CD1c-positive myeloid dendritic cell (primary cell): ENCODE results near the gene JOSD2.

Experiments
- DNase-seq: peaks from one replicate; pipeline ENCODE4 v3.0.0-alpha.2; 2016; ENCODE audit errors: extremely low spot score

JOSD2 gene

GRCh38 chr19:50514346-50515167 is 3.6 kb upstream of the JOSD2 start:
- no peak for DNase-seq

- no peak for DNase-seq
Observed at GRCh38 chr19:50513746-50514345, 2.9 kb upstream of the JOSD2 start, which contains the start of gene ASPDH. Gene ASPDH, minus strand, starts transcription at chr19:50513913. Its CDS starts 90 bp downstream, at chr19:50513823.

- no peak for DNase-seq
Observed at GRCh38 chr19:50512999-50513745, 2.2 kb upstream of the JOSD2 start.

GRCh38 chr19:50512112-50512998 is 1.4 kb upstream of the JOSD2 start:
- no peak for DNase-seq

- DNase-seq, result no peak
Observed at GRCh38 chr19:50510700-50511068, 307 bp downstream of the JOSD2 start.

GRCh38 chr19:50510121-50510670 is 795 bp downstream of the JOSD2 start:
- no peak for DNase-seq

- DNase-seq, result no peak
Observed at GRCh38 chr19:50509366-50509765, 1.6 kb downstream of the JOSD2 start.

- no peak for DNase-seq
Observed at GRCh38 chr19:50508843-50509190, 2.2 kb downstream of the JOSD2 start.

GRCh38 chr19:50507376-50507775 is 3.6 kb downstream of the JOSD2 start:
- no peak for DNase-seq

GRCh38 chr19:50506700-50507099 is 4.3 kb downstream of the JOSD2 start:
- DNase-seq, result no peak

GRCh38 chr19:50505856-50506611 is 5.0 kb downstream of the JOSD2 start:
- DNase-seq, result no peak

- no peak for DNase-seq
Observed at GRCh38 chr19:50501568-50502475, 9.2 kb downstream of the JOSD2 start.

- DNase-seq, result no peak
Observed at GRCh38 chr19:50501186-50501567, 9.8 kb downstream of the JOSD2 start.

GRCh38 chr19:50500753-50501151 is 10.2 kb downstream of the JOSD2 start:
- no peak for DNase-seq

- no peak for DNase-seq
Observed at GRCh38 chr19:50500060-50500752, 10.8 kb downstream of the JOSD2 start.

- DNase-seq, result no peak
Observed at GRCh38 chr19:50498219-50499056, 12.6 kb downstream of the JOSD2 start.

- no peak for DNase-seq
Observed at GRCh38 chr19:50497022-50497405, 14.0 kb downstream of the JOSD2 start.
